Neural cell (in vitro differentiated cells): ENCODE data around the gene PKP3.

Experiments
- CTCF ChIP-seq: fragments of 450-650 bp; IDR thresholded peaks from 2 replicates; pipeline ENCODE4 v1.5.1; 2014; ENCODE audit warnings: antibody characterized with exemption, mild to moderate bottlenecking, moderate library complexity; ENCODE audit not compliant: poor library complexity, severe bottlenecking
- EZH2 ChIP-seq: fragments of 200-600, 300-800 bp; shearing (Covaris generic), sonication (generic); IDR thresholded peaks from 2 replicates; pipeline ENCODE4 v1.6.1; 2014; ENCODE audit warnings: antibody characterized with exemption, low read length, borderline replicate concordance, mild to moderate bottlenecking; ENCODE audit not compliant: insufficient read depth, poor library complexity, severe bottlenecking
- MXI1 ChIP-seq: fragments of 450-650 bp; conservative IDR thresholded peaks from 2 replicates; pipeline ENCODE4 v1.6.1; 2014; ENCODE audit warnings: antibody characterized with exemption, mild to moderate bottlenecking; ENCODE audit not compliant: poor library complexity, severe bottlenecking
- RAD21 ChIP-seq: fragments of 450-650 bp; conservative IDR thresholded peaks from 2 replicates; pipeline ENCODE4 v1.6.1; 2014; ENCODE audit warnings: antibody characterized with exemption, mild to moderate bottlenecking, moderate library complexity
- REST ChIP-seq: IDR thresholded peaks from 2 replicates; pipeline ENCODE4 v1.6.1; 2012; ENCODE audit warnings: borderline replicate concordance
- SMC3 ChIP-seq: fragments of 450-650 bp; conservative IDR thresholded peaks from 2 replicates; pipeline ENCODE4 v1.6.1; 2014; ENCODE audit warnings: antibody characterized with exemption, mild to moderate bottlenecking, moderate library complexity; ENCODE audit not compliant: poor library complexity
- TAF1 ChIP-seq: IDR thresholded peaks from 2 replicates; pipeline ENCODE4 v1.6.1; 2012; ENCODE audit warnings: low read depth

GRCh38 chr11:383431-383830, 10.6 kb upstream of the PKP3 start:
- no peak for TF ChIP-seq MXI1
- no peak for TF ChIP-seq CTCF
- no peak for TF ChIP-seq RAD21
- TF ChIP-seq EZH2 = no peak
- no peak for TF ChIP-seq SMC3
- TF ChIP-seq REST = no peak
- TF ChIP-seq TAF1 = no peak
